C4-2B (cell line): ENCODE data around the gene BANF1.

ENCODE experiments used
- CTCF ChIP-seq: fragments of 450-650 bp; conservative IDR thresholded peaks from 2 replicates; pipeline ENCODE4 v1.5.1; 2017; ENCODE audit warnings: mild to moderate bottlenecking
- ZFX ChIP-seq: fragments of 450-650 bp; IDR thresholded peaks from 2 replicates; pipeline ENCODE4 v1.6.1; 2017

GRCh38 chr11:66044757-66045156 lies 42.5 kb downstream of the BANF1 start:
- 0 out of 2 replicates have a peak, but pooled peaks have one; percentile 59 for TF ChIP-seq CTCF
- no peak for TF ChIP-seq ZFX
